Lung (tissue), 12 donors: Measurements from ENCODE around the gene NFATC2IP. TPM values are rescaled to one million over a fixed set of nuclear protein-coding genes. Genes with fewer than 3 reads are reported as not detected.

ENCODE experiments used
- ATAC-seq: fragments of 200-7000 bp; cut with Tn5 transposase; one replicate; pipeline ENCODE4 v1.9.1; 2020; ENCODE audit warnings: moderate number of reproducible peaks; ENCODE audit not compliant: insufficient read depth, low FRiP score
- DNase-seq, 3 donors: peaks; one replicate each; pipeline ENCODE4 v3.0.0-alpha.2; 2013 to 2017
- H3K27ac ChIP-seq, 2 donors: one replicate each; pipeline ENCODE4 v1.5.1; 2013; ENCODE audit warnings: mild to moderate bottlenecking in 2 of 2, moderate library complexity in 2 of 2, control low read depth in 1 of 2, inconsistent platforms in 1 of 2, low read depth in 1 of 2, low read length in 1 of 2
- H3K27me3 ChIP-seq, 3 donors: one replicate each; pipeline ENCODE4 v1.5.1; 2013; ENCODE audit warnings: low read length in 2 of 3; ENCODE audit not compliant: control insufficient read depth in 3 of 3, insufficient read depth in 3 of 3
- H3K36me3 ChIP-seq, 4 donors: one replicate each; pipeline ENCODE4 v1.5.1; 2013; ENCODE audit warnings: low read length in 4 of 4, mild to moderate bottlenecking in 1 of 4, moderate library complexity in 1 of 4; ENCODE audit not compliant: control insufficient read depth in 4 of 4, insufficient read depth in 4 of 4
- H3K4me1 ChIP-seq, 5 donors: one replicate each; pipeline ENCODE4 v1.5.1; 2013; ENCODE audit warnings: low read length in 5 of 5, mild to moderate bottlenecking in 2 of 5, moderate library complexity in 1 of 5; ENCODE audit not compliant: control insufficient read depth in 5 of 5, insufficient read depth in 5 of 5
- H3K4me3 ChIP-seq: one replicate; pipeline ENCODE4 v1.5.1; 2013; ENCODE audit warnings: mild to moderate bottlenecking, control low read depth, moderate library complexity
- H3K9ac ChIP-seq, 2 donors: one replicate each; pipeline ENCODE4 v1.5.1; 2013; ENCODE audit warnings: low read length in 2 of 2, control low read depth in 1 of 2; ENCODE audit not compliant: insufficient read depth in 1 of 2
- H3K9me3 ChIP-seq, 4 donors: one replicate each; pipeline ENCODE4 v1.5.1; 2013; ENCODE audit warnings: low read length in 3 of 4, mild to moderate bottlenecking in 1 of 4, moderate library complexity in 1 of 4; ENCODE audit not compliant: control insufficient read depth in 4 of 4, insufficient read depth in 3 of 4
- CTCF ChIP-seq: IDR thresholded peaks from 2 replicates; pipeline ENCODE4 v1.5.1; 2012; ENCODE audit warnings: mild to moderate bottlenecking; ENCODE audit errors: control extremely low read depth, extremely low read depth
- WGBS, 2 donors: extraction: QIAGEN DNeasy Blood & Tissue Kit; methylation state at CpG; one replicate each; pipeline ENCODE4 v1.1.7; 2013; 5-methylcytosine and 5-hydroxymethylcytosine counted together
- polyA plus RNA-seq, 2 donors: library from polyadenylated mRNA; stranded (reverse); fragments of 200-250 nt; gene quantifications; one replicate each; pipeline ENCODE4 v1.2.1, GENCODE V29; 2013
- total RNA-seq, 2 donors: library from RNA; depleted of rRNA in 1 of 2; stranded (reverse); fragments of >200 nt in 1 of 2; gene quantifications; one replicate each; pipeline ENCODE4 v1.2.1, GENCODE V29; 2014 to 2021
- donor health status: control.
- donor health status: control.
- donor health status: Bipolar disorder and iron deficiency.
- donor health status: healthy.
- donor health status: DM: yes; HTN: yes; CAD: no.

Gene NFATC2IP
- total and polyA plus RNA-seq, 4 donors: 21.0 to 37.0 (median 27.4) TPM

GRCh38 chr16:28912558-28912957 lies 38.2 kb upstream of the NFATC2IP start:
- H3K9me3 ChIP-seq: no peaks in the 10 kb centered on the region
- ATAC-seq (no peak), DNase-seq (no peak)
- TF ChIP-seq CTCF: no peak
- peaks cover 5 to 42% (median 13%) of the 10 kb centered on the region in 4 donors for H3K36me3 ChIP-seq
- H3K27ac ChIP-seq: no peak overlapping the region
- 89 to 90% methylated on average over 12 of the region's 12 CpGs for WGBS, 2 donors
- no peak overlapping the region for H3K9ac ChIP-seq
- no peak overlapping the region for H3K4me3 ChIP-seq
- no peaks in the 10 kb centered on the region for H3K4me1 ChIP-seq
- no peaks in the 10 kb centered on the region for H3K27me3 ChIP-seq

- no peak overlapping the region for H3K4me3 ChIP-seq
- no peak overlapping the region for H3K27ac ChIP-seq
- H3K36me3 ChIP-seq: peaks cover 11 to 44% (median 12%) of the 10 kb centered on the region in 4 donors
- H3K4me1 ChIP-seq: no peaks in the 10 kb centered on the region
- 94% methylated on average over 29 of the region's 29 CpGs for WGBS, 2 donors
- H3K9ac ChIP-seq: no peak overlapping the region
- no peak for ATAC-seq
- no peaks in the 10 kb centered on the region for H3K27me3 ChIP-seq
- no peak for DNase-seq
- no peaks in the 10 kb centered on the region for H3K9me3 ChIP-seq
- TF ChIP-seq CTCF: no peak
Measured at GRCh38 chr16:28913946-28914724, 36.6 kb upstream of the NFATC2IP start.

- H3K9me3 ChIP-seq: no peaks in the 10 kb centered on the region
- DNase-seq (no peak), ATAC-seq (no peak)
- H3K9ac ChIP-seq: no peak overlapping the region
- no peak for TF ChIP-seq CTCF
- H3K4me3 ChIP-seq: no peak overlapping the region
- no peaks in the 10 kb centered on the region for H3K27me3 ChIP-seq
- H3K36me3 ChIP-seq: peaks cover 11 to 48% (median 14%) of the 10 kb centered on the region in 4 donors
- no peaks in the 10 kb centered on the region for H3K4me1 ChIP-seq
- H3K27ac ChIP-seq: no peak overlapping the region
Measured at GRCh38 chr16:28915181-28915580, 35.6 kb upstream of the NFATC2IP start.
